ENCODE measurements around the gene RPL29. TPM values are rescaled to one million over a fixed set of nuclear protein-coding genes. Genes with fewer than 3 reads are reported as not detected.
"Not testable (repeated sequence)": the region's sequence is repeated elsewhere in the genome, so short reads cannot be mapped to it uniquely, and the experiment has no call there.

The RPL29 gene
- total RNA-seq, 6 donors from 2014 or later, result 306 to 1,159 (median 770) TPM

GRCh38 chr3:52036829-52037228 lies 41.1 kb upstream of the RPL29 start:
- H3K4me1 ChIP-seq, result peaks cover 20 to 28% (median 26%) of the 10 kb centered on the region in 4 donors
- no peaks in the 10 kb centered on the region for H3K27me3 ChIP-seq
- H3K27ac ChIP-seq, result no peak overlapping the region
- WGBS, 2 donors, result 59 to 70% methylated on average over 1 to 5 of the region's 5 CpGs
- DNase-seq (no peak), ATAC-seq (ENCODE audit: low FRiP score in 2 of 2) (no peak)
- H3K9me3 ChIP-seq, result no peaks in the 10 kb centered on the region
- no peaks in the 10 kb centered on the region for H3K36me3 ChIP-seq
- H3K4me3 ChIP-seq, result no peak overlapping the region
- TF ChIP-seq EP300 (IDR thresholded peaks at IDR 0.05), result no peak
- no peak for TF ChIP-seq POLR2A (IDR thresholded peaks at IDR 0.05)
- TF ChIP-seq CTCF (IDR thresholded peaks at IDR 0.05), result no peak
- TF ChIP-seq POLR2AphosphoS5 (IDR thresholded peaks at IDR 0.05), result no peak

GRCh38 chr3:52036222-52036694 lies 40.6 kb upstream of the RPL29 start:
- H3K4me1 ChIP-seq, result peaks cover 20 to 25% (median 24%) of the 10 kb centered on the region in 4 donors
- TF ChIP-seq POLR2AphosphoS5 (IDR thresholded peaks at IDR 0.05), result no peak
- no peak for TF ChIP-seq CTCF (IDR thresholded peaks at IDR 0.05)
- no peak for TF ChIP-seq EP300 (IDR thresholded peaks at IDR 0.05)
- no peak for TF ChIP-seq POLR2A (IDR thresholded peaks at IDR 0.05)
- no peaks in the 10 kb centered on the region for H3K27me3 ChIP-seq
- H3K27ac ChIP-seq, result no peak overlapping the region
- WGBS, 2 donors, result 89 to 97% methylated on average over 4 to 5 of the region's 5 CpGs
- DNase-seq (no peak), ATAC-seq (ENCODE audit: low FRiP score in 2 of 2) (no peak)
- no peaks in the 10 kb centered on the region for H3K9me3 ChIP-seq
- H3K4me3 ChIP-seq, result no peak overlapping the region
- H3K36me3 ChIP-seq, result no peaks in the 10 kb centered on the region

- H3K36me3 ChIP-seq, result no peaks in the 10 kb centered on the region
- H3K27ac ChIP-seq, result no peak overlapping the region
- TF ChIP-seq CTCF (IDR thresholded peaks at IDR 0.05) (no peak), POLR2A (IDR thresholded peaks at IDR 0.05) (no peak), EP300 (IDR thresholded peaks at IDR 0.05) (no peak), POLR2AphosphoS5 (IDR thresholded peaks at IDR 0.05) (no peak)
- no peak for ATAC-seq (ENCODE audit: low FRiP score in 2 of 2)
- H3K4me1 ChIP-seq, result peaks cover 3 to 10% (median 9%) of the 10 kb centered on the region in 4 donors
- no peaks in the 10 kb centered on the region for H3K27me3 ChIP-seq
- H3K9me3 ChIP-seq, result no peaks in the 10 kb centered on the region
- DNase-seq, result no peak
- 86 to 87% methylated on average over 2 to 3 of the region's 3 CpGs for WGBS, 2 donors
- no peak overlapping the region for H3K4me3 ChIP-seq
Measured at GRCh38 chr3:52034651-52035050, 39.0 kb upstream of the RPL29 start.

- no peak for TF ChIP-seq POLR2A (IDR thresholded peaks at IDR 0.05)
- no peak for TF ChIP-seq POLR2AphosphoS5 (IDR thresholded peaks at IDR 0.05)
- no peak for TF ChIP-seq EP300 (IDR thresholded peaks at IDR 0.05)
- TF ChIP-seq CTCF (IDR thresholded peaks at IDR 0.05), result no peak
- ATAC-seq (ENCODE audit: low FRiP score in 2 of 2) (no peak), DNase-seq (no peak)
- 70 to 82% methylated on average over 2 to 5 of the region's 5 CpGs for WGBS, 2 donors
- H3K9me3 ChIP-seq, result no peaks in the 10 kb centered on the region
- no peaks in the 10 kb centered on the region for H3K36me3 ChIP-seq
- H3K4me1 ChIP-seq, result peaks cover 0 to 5% (median 4%) of the 10 kb centered on the region in 4 donors
- no peak overlapping the region for H3K27ac ChIP-seq
- H3K4me3 ChIP-seq, result no peak overlapping the region
- H3K27me3 ChIP-seq, result no peaks in the 10 kb centered on the region
Measured at GRCh38 chr3:52034212-52034611, 38.5 kb upstream of the RPL29 start.

- H3K9me3 ChIP-seq; DNase-seq; ATAC-seq (ENCODE audit: low FRiP score in 2 of 2); H3K4me3 ChIP-seq; H3K27me3 ChIP-seq; H3K36me3 ChIP-seq; H3K4me1 ChIP-seq; H3K27ac ChIP-seq: not testable (repeated sequence)
- 81 to 94% methylated on average over 6 of the region's 6 CpGs for WGBS, 2 donors
Measured at GRCh38 chr3:52033748-52034147, 38.1 kb upstream of the RPL29 start.

Data from upper lobe of left lung (tissue), 6 donors.